Measurements from ENCODE around the gene SKAP1.
"Not testable (repeated sequence)": the region's sequence is repeated elsewhere in the genome, so short reads cannot be mapped to it uniquely, and the experiment has no call there.

Gene SKAP1

DNA sequence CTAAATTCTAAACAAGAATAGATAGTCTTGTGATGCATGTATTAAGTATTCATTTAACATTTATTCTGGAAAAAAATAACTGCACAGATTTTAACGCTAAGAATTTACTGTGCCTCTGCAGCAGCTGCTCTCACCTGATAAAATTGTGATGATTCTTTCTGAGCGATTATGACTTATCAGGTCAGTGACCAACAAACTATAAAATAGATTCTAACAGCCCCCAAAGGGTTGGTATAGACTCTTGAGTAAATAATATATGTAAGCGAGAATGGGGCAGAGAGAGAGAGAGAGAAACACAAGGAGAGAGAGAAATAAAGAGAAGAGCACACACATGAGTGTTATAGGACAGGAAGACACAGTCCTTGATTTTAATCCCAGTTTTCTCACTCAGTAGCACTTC lies 178.1 kb downstream of the SKAP1 start:
- DNase-seq (ENCODE audit: insufficient read length, low spot score) (no peak), FAIRE-seq (no peak)

DNA sequence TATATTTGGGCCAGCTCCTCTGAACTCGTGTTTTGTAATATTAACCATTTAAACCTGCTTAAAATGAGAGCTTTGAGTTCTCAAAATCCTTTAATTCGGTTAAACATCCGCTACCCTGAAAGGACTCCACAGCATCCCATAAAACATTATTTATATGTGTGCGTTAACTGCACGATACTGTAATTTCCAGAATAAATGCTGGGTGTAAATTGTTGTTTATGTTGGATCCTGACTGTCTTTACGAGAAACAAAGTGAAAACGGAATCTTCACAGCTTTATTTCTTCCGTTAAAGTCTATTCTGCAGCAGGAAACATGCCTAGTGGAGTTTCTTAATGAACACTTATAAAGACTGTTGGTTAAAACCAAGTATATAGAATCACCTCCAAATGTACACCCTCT lies 179.1 kb downstream of the SKAP1 start:
- no peak for FAIRE-seq

DNA sequence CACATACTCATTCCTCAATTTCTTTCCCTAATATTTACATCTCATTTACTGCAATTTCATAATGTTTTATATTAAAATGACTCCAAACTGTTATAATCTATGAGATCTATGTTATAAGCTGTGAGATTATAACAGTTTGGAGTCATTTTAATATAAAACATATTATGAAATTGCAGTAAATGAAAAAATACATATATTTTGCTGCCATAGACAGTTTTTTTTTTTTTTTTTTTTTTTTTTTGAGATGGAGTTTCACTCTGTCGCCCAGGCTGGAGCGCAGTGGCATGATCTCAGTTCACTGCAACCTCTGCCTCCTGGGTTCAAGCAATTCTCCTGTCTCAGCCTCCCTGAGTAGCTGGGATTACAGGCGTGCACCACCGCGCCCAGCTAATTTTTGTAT lies 180.0 kb downstream of the SKAP1 start:
- DNase-seq (ENCODE audit: insufficient read length, low spot score); FAIRE-seq: not testable (repeated sequence)

More for the DNA sequence above, 179.1 kb downstream of the SKAP1 start:
- DNase-seq (ENCODE audit: insufficient read length, low spot score), result no peak

DNA sequence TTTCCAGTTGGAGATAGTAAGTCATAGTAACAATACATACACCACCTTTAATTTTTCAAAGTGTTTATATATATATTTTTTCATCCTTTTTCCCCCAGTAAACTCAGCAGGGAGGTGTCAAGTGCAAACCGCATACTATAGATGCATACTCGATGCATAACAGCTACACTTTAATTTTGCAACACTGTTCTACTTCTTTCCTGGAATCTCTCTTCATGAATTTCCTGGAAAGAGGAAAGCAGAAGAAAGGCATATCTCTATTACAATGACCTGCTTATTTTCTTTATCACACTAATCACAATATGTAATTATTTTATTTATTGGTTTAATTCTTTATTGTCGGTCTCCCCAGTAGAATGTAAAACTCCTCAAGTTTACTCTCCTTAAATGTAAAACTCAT lies 182.4 kb downstream of the SKAP1 start:
- DNase-seq (ENCODE audit: insufficient read length, low spot score) (no peak), FAIRE-seq (no peak)

DNA sequence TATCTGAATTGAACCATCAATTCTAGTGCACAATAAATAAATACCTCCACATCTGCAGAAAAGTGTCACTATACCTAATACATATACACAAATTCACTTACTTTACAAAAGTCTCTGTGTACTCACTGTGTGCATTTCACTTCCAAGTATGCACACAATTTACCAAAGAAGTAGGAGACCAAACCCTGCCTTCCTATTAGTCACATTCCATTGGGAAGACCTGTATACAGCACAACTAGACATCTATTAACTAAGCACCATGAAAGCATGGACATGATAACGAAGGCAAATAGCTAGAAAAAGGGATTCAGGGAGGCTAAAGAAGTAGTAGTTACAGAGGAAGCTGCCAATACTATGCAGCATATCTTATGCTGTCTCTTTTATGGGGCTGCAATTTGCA lies 183.0 kb downstream of the SKAP1 start:
- FAIRE-seq (peak; percentile 40), DNase-seq (ENCODE audit: insufficient read length, low spot score) (no peak)

DNA sequence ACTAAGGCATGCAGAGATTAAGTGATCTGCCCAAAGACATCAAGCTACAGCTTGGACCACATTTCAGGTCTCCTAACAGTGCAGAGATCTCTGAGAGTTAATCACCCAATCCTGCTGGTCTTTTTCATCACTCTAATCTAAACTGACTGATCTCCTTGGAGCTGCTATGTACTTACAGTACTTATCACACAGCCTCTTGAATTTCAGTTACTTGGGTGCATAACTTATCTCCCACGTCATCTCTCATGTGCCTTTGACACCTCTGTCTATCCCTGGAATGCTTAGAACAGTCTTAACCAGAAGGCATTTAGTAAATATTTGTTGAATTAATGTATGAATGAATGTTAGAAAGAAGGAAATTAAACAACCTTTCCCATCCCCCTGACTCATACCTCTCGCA lies 183.4 kb downstream of the SKAP1 start:
- DNase-seq (ENCODE audit: insufficient read length, low spot score) (no peak), FAIRE-seq (no peak)

DNA sequence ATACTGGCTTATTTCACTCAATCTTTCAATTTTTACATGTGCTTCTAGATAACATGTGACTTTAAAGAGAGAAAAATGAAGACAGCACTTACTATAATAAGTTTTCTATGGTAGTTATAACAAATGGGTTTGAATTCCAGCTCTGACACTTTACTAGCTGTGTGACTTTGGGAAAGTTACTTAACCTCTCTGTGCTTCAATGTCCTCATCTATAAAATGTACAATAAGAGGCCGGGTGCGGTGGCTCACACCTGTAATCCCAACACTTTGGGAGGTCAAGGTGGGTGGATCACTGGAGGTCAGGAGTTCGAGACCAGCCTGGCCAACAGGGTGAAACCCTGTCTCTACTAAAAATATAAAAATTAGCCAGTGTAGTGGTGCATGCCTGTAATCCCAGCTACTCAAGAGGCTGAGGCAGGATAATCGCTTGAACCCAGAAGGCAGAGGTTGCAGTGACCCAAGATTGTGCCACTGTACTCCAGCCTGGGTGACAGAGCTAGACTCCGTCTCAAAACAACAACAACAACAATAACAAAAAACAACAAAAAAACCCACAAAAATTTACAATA lies 184.5 kb downstream of the SKAP1 start:
- FAIRE-seq; DNase-seq (ENCODE audit: insufficient read length, low spot score): not testable (repeated sequence)

DNA sequence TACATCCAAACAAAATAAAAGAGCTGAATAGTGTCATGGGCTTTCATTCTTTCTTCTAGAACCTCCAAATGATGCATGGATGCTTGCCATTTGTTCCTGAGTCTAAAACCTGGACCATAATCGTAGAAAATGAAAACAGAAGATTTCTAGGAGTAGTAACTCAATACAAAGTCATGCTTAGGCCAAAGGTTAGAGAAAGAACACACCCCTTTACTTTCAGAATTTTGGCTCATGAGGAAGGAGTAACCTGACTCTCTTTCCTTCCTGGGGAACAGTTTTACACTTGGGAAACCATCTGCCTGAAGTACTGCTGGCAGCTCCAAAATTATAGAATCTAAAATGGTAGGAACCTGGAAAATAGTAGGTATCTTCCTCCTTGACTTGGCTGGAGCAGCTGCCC lies 185.2 kb downstream of the SKAP1 start:
- FAIRE-seq (no peak), DNase-seq (ENCODE audit: insufficient read length, low spot score) (no peak)

DNA sequence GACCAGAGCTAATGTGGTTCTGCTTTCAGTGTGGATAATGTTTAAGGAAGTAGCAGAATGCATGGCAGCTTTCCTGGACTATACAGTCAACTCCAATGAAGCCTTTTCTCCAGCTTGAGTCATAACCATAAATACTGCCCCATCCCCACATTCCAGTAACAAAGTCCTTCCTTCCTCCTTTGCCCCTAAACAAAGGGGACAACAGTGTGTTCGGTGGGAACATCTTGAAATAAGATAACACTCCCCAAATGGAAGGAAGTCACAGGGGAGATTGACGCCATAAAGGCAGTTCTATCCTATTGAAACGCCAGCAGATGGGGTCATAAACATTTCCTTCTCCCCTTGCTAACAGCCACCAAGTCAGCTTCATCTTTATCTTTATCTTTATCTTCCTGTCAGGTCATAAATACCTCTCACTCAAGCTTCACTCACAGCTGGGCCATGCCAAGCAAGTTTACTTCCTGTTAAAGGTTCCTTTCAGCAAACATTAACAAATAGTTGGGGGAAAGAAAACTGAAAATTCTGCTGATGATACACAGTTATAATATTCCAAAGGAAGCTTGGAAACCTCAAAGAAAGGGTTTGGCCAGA lies 185.8 kb downstream of the SKAP1 start:
- FAIRE-seq (peak; percentile 65), DNase-seq (ENCODE audit: insufficient read length, low spot score) (peak; percentile 26)

DNA sequence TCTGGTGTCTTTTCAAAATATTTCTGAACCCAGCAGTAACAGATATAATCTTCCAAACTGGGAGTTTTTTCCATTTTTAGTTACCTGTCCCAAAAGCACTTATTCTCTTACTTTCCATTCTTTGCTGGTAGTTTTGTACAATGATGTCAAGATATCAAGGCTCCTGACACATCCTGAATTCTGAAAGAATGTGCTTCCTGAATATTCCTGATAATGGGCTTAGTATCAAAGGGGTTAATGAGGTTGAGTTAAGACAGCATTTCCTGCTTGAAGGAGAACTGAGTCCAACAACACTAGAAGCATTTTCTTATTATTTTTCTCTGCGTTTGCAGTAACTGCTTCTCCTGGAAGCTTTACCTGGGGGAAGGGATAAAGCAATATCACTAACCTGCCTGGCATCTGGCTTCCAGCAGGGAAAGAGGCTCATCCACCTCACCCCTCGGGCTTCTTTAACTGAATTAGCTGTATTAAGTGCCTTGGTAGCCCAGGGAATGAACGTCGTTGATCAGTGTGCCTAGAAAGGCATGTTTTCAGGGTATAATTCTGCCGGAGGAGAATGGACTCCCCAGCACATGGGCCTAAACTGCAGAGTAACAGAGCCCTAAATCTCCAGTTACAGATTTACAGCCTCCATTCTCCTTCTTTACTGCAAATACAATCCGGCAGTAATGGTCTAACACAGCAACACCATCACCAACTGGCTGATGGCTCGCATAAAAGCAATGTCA lies 188.1 kb downstream of the SKAP1 start:
- FAIRE-seq (peak; percentile 51), DNase-seq (ENCODE audit: insufficient read length, low spot score) (no peak)

DNA sequence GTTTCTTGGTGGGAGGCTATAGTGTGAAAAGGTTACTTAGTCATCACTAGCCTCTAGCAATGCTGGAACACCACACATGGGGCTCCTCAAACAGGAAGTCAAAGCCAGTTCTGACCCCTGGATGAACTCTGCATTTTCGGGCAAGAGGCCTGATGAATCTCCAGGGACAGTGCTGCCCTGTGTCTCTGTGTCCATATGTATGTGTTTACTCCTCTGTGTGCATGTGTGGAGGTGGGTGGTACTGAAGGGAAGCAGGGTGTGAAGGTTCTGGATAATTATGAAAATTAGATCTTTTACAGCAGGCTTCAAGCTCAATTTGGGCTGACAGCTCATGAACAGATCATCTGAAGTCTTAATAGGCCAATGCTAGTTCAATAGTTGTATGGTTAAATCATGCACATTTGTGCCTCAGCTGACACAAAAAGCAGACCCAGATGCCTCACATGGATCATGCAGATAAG lies 188.9 kb downstream of the SKAP1 start:
- DNase-seq (ENCODE audit: insufficient read length, low spot score), result peak; percentile 65
- FAIRE-seq, result no peak

DNA sequence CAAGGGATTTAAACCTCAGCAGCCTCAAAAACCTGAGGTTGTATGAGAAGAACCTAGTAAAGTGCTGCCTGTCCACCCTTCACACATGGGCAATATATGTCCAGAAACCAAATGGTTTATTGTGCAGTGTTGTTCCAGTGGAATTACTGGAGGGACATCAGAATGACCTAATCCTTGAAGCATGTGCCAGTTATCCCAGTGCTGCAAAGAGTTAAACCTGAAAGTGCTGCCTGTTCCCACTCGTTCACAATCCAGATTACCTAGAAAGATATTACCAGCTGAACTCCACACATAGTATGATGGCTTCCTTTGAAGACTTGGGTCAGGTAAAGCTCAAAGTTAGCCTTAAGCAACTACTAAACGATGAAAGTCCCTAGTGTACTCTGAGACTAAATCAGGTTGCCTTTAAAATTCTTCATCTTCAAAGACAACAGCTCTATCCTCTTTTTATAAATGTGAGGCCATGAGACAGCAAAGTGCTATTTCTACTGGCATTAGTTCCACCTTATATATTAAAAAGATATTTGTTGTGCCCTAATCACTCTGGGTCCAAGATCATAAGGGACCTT lies 189.4 kb downstream of the SKAP1 start:
- FAIRE-seq (peak; percentile 72), DNase-seq (ENCODE audit: insufficient read length, low spot score) (peak; percentile 49)

DNA sequence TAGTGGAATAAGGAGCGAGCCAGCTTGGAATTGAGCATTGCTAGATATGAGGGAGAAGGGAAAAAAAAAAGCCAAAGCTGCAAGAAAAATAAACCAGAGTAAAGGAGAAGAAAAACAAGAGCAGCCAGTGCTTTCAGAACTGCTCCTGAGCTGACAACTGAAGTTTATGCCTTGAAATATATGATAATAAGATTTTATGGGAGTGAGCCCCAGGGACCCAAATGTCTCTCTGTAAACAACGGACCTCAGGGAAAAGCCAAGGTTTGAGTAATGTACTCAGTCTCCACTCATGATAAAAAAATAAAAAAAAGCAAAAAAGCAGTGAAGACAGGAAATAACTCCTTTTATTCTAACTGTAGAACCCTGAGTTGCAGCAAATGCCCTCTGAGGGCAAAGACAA lies 189.9 kb downstream of the SKAP1 start:
- no peak for DNase-seq (ENCODE audit: insufficient read length, low spot score)
- no peak for FAIRE-seq

DNA sequence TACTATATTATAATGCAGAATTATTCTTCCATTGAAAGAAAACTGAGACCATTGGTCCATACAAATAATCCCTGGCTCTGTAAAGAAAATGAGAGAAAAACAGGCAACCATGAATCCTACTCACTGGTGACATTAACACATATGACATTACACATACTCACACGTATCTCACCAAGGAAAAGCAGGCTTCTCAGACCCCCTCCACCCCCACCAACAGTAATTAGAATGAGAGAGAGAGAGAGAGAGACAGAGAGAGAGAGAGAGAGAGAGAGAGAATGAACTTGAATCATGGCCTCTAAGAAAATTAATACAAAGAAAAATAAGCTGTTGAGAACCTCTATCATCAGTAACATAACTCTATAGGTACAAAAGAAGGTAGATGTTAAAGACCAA lies 190.4 kb downstream of the SKAP1 start:
- DNase-seq (ENCODE audit: insufficient read length, low spot score) (no peak), FAIRE-seq (no peak)

DNA sequence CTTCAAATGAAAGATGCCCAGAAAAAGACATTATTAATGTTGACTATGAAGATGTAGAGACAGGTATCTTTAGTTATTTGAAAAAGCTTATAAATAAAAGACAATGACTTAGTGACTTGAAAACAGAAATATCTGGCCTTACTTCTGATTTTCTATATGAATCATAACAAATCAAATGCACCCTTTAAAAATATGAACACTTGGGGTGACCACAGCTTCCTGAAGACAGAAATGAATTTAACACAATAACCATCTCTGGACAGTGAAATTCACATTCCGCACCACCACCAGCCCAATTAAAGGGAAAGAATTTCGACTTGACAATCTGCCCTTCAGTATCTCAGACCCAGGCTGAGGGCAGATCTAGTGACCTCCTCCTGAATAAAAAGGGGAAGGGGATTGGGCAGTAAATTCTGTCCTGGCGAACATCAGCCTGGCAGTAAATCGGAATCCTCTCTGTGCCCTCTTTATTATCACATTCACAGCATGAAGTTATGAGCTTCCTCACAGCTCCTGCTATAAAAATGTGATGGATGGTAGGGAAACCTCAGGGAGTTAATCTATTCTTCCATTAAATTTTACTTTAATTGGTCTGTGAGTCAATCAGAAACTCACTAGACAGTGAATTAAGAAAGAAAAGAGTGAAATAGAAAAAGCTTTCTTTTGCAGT lies 190.9 kb downstream of the SKAP1 start:
- FAIRE-seq, result peak; percentile 48
- DNase-seq (ENCODE audit: insufficient read length, low spot score), result no peak

DNA sequence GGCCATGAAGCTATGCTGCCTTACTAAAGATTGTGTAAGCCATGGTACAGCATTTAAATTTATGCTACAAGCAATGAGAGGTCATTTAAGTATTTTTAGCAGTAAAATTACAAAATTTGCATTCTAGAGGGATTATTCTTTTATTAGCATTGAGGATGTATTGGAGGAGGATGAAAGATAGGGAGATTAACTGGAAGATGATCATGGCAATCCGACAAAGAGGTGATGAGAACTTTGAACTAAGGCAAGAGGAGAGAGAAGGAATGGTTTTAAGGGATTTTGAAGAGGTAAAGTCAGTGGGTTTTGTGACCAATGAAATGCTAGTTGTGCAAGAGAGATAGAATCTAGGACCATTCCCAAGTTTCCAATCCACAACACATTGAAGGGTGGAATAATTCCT lies 192.6 kb downstream of the SKAP1 start:
- FAIRE-seq, result no peak
- DNase-seq (ENCODE audit: insufficient read length, low spot score), result no peak

DNA sequence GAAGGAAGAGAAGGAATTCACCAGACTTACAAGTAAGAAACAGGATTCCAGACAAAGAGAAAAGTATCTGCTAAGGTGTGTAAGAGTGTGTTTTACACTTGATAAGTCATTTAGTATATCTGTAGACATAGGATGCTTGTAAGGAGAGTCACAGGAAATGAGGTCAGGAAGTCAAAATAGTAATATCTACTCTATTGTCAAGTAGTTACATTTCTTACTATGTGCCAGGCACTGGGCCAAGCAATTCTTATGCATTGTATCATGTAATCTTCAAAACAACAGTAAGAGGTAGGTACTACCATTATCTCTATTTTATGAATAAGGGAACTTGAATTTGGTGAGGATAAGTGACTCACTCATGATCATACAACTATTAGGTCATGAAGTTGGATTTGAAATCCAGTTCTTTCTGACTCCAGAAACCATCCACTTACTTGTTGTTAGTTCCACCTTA lies 193.3 kb downstream of the SKAP1 start:
- DNase-seq (ENCODE audit: insufficient read length, low spot score) (peak; percentile 27), FAIRE-seq (peak; percentile 52)

DNA sequence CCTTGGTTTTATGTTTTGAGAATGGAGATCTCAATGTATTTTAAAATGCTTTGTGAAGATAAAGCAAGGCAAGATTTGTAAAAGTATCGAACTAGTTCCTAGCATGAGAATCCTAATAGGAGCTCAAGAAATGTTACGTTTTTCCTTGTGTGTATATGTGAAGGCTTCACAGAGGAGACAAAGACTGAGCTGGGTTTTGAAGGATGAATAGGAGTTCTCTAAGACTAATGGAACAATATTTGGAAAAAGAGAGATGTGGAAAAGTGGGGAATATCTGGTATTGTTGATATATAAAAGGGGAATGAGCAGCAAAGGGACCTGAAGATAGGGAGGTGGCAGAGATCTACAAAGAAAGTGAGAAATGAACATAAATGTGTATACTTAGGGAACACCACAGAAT lies 195.1 kb downstream of the SKAP1 start:
- FAIRE-seq, result no peak
- no peak for DNase-seq (ENCODE audit: insufficient read length, low spot score)

DNA sequence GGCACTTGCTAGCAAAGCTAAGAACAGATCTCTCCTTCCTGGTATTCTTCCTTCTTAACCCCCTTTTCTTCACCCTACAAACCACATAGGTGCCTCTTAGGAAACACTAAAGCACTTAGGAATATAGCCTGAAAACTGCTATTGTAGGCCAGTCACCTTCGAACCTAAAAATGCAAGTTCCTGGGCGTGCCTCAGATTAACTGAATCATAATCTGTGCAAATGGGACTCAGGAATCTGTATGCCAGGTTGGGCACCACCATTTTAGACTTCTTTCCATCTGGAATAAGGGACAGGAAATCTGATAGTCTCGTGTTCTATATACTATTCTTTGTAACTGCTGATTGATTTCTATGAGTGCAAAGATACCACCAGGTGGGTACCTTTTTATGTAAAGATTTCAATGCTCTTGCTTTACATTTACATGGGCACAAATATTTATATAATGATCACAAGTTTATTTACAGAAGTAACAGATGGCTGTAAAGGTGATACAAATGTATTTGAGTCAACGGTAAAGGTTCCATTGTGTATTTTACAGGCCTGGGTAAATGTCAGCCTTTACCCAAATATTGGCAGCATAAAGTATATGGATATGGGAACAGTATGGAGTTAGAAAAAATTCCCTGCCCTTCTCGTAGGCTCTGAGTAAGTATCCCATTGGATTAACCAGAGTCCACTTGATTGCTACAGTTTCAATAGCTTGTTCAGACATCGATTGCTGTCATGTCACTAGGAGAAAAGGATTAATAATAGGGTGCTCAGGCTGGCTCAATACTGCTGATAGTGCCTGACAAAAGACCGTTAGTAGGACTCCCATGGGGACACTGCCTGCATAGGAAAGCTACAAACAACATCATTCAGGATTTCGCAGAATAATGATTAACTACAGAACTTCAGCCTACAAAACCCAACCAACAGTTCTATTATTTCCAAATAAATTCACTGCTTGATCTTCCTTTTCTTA lies 197.7 kb downstream of the SKAP1 start:
- DNase-seq (ENCODE audit: insufficient read length, low spot score) (no peak), FAIRE-seq (no peak)

DNA sequence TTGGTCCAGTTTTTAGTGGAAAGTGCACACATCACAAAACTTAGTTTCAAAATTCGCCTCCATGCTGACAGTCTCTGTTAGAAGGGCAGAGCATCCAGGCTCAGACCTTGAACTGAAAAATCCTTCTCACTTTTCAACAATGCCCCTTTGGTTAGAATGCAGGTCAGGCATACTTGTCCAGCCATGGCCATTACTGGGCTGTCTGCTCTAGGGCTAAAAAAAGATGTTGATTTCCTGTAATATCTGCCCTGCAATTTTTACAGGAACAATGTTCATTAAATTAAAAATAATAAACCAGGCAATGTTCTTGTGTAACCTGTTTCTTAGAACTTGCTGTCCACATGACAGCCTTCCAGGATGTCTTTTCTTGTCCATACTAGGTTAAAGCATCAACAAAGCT lies 200.1 kb downstream of the SKAP1 start:
- DNase-seq (ENCODE audit: insufficient read length, low spot score), result no peak
- FAIRE-seq, result no peak

Measured in HTR-8/SVneo (cell line).